Right renal pelvis (tissue), 4 donors: ENCODE data around the gene MCOLN3. TPM values are rescaled to one million over a fixed set of nuclear protein-coding genes. Genes with fewer than 3 reads are reported as not detected.
A peak's percentile ranks its signal among the peaks of the same experiment; 100 is the strongest.

Source experiments
- DNase-seq, 4 donors: peaks; one replicate each; pipeline ENCODE4 v3.0.0-alpha.2; 2013; ENCODE audit warnings: low read depth in 4 of 4, low spot score in 3 of 4, missing footprints in 1 of 4
- polyA plus RNA-seq, 4 donors: library from polyadenylated mRNA; unstranded; fragments of 120-200 nt; gene quantifications; one replicate each; pipeline ENCODE4 v1.2.1, GENCODE V29; 2013; ENCODE audit not compliant: insufficient read length in 4 of 4

Gene MCOLN3
- polyA plus RNA-seq: 10 to 100 TPM in 1 of 4 donors, 1 to 10 TPM in 3; 5.7 to 10.0 (median 8.6) TPM

DNA sequence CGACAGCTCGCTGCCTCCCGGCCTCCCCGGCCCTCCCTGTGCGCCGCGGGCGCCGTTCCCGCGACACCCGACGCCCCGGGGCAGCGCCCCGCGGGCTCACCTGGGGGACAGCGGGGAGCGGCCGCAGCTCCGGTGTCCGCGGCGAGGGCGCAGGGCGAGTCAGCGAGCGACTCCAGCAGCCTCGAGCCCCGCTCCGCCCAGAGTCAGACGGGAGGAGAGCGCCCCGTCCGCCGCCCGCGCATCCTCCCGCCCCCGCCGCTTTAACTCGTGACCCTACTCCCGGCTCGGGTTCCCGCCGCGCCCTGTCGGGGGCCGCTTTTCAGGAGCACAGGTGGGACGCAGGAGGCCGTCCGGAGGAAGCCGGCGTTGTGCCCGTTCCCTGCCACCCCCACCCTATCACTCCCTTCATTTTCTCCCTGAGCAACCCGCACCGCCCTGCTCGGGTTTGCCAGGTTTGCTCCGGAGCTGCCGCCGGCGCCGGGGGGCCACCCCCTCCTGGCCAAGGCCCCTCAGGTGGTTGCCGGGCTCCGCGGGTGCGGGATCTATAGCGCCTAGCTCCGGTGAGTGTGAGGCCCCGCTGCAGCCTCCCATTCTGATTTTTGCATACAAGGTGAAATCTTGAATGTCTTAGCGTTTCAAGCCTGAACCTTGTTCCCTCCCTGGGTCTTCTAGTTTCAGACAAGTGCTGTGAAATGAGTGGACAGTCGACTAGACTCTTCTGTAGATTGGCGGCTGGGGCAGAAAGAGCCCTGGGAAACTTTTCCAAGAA lies at the start of gene MCOLN3:
Gene MCOLN3, minus strand, starts transcription at position 205 of the 769 bp plus-strand sequence. CDS start 3,140 bp downstream, outside the sequence.
- DNase-seq: no peak

- no peak for DNase-seq
These were observed 45.3 kb upstream of the MCOLN3 start for GRCh38 chr1:85093644-85094043.

GRCh38 chr1:85091671-85092280 lies 43.5 kb upstream of the MCOLN3 start:
- no peak for DNase-seq

DNA sequence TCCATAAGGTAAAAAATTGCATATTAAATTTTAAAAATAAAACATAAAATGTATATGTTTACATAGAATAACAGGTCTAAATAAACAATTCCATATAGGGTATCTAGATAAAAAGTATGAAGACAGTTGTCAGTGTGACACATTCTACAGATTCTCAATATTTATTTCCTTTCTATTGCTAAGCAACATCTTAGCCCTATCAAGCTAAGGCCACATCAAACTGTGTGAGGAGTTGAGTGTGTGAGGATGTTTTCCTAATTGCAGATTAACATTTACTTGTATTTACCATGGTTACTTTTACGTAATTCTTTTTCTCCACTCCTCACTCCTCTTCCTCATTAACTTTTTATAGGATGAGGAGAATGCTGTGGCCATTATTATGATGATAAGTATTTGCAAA lies 41.9 kb upstream of the MCOLN3 start:
- DNase-seq: no peak

DNA sequence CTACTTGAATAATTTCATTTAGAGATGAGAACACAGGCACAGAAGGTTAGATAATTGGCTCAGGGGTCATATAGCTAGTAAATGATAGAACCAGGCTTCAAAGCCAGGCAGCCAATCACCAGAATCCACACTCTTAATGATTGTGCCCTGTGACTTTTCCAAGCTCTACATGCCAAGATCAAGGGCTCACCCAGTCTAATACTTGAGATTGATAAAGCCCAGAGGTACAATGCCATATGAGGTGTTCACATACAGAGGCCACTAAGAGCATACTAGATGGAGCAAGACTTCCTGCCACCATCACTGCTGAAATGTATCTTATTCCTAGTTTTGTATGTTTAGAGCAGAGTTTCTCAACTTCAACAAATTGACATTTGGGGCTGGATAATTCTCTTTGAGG lies 40.9 kb upstream of the MCOLN3 start:
- DNase-seq: no peak

DNA sequence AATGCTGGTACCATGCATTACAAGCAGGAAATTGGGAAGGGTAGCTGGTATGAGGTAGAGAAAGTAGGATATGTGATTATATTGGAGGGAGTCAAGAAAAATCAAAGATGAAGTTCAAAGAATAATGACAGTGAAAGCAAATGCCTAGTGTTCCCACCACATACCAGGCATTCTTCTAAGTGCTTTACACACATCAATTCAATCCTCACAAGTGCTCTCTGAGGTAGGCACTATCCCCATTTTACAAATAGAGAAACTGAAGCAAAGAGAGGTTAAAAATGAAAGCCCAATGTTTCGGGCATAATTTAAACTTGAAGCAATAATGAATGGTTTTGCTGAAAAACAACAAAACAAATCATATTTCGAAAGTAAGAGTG lies 40.1 kb upstream of the MCOLN3 start:
- no peak for DNase-seq

GRCh38 chr1:85087659-85088407 lies 39.5 kb upstream of the MCOLN3 start:
- DNase-seq: no peak

- no peak for DNase-seq
These were observed 37.1 kb upstream of the MCOLN3 start for GRCh38 chr1:85085417-85085816.

DNA sequence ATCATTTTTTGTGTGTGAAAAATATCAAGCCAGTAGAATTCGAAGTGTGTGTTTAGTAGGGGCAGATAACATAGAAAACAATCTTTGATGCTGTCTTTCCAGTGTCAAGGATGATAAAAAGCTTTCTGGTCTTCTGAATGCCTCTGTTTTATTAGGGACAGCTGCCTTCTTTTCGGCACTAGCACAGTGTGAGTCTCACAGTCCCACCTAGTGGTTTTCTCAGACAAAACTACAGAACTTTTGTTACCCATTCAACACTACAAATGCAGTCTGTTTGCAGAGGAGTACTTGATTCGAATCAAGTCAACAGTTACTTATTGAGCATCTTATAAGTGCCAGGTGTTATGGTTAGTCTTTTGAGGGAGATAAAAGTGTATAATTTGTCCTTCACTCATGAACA lies 30.6 kb upstream of the MCOLN3 start:
- DNase-seq: no peak

- no peak for DNase-seq
These were observed 26.2 kb upstream of the MCOLN3 start for GRCh38 chr1:85074365-85074964.

DNA sequence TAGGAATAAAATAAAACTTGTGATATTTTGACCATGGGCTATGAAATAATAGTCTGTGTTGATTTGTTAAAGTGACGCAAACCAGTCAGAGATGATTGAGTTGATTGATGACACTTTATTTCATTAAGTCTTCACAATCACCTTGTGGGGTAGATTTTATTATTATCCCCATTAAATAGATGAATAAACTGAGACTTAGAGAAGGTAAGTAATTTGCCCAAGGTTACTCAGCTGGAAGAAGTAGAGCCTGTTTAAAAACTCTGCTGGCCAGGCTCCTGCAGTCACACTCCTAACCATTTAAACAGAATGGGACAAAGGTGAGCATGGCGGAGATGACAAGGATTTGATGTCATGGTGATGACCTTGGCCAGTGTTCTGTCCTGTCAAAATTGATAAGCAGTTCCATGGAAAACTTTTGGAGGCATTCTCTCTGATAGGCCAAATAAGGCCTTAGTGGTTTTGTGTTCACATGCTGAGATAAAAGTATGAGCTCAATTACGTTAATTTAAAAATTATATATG lies 22.7 kb upstream of the MCOLN3 start:
- DNase-seq: no peak

DNA sequence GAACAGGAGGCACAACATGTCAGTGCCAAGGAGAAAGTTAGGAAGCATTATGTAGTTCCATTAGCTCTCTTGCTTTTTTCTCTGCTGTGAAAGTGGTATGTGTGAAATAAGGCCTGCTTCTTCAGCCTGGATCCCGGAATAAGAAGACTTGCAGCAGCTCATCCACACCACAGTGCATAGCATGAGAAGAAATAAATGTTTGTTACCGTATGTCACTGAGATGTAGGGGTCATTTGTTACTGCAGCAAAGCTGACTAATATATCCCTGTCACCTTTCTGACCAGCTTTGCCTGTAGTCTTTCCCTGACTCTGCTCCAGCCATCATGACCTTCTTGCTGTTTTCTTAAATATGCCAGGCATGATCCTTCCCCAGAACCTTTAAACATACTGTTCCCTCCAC lies 20.5 kb upstream of the MCOLN3 start:
- DNase-seq: no peak

DNA sequence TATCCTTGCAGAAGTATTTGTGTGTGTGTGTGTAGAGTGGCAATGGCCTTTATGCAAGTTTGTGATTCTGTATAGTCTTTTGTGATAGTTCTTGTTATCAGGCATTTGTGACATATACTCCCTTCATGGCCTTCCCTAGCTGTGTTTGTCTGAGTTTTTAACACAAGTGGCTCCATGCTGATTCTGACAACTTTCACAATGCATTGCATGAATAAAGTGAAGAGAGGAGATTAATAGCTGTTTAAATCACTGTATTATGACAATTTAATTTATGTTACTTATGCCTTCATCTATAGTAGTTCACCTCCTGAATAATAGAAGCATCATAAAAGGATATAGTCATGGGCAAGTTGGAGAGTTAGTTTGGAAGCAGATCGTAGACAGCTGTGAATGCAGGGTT lies 17.2 kb upstream of the MCOLN3 start:
- no peak for DNase-seq

DNA sequence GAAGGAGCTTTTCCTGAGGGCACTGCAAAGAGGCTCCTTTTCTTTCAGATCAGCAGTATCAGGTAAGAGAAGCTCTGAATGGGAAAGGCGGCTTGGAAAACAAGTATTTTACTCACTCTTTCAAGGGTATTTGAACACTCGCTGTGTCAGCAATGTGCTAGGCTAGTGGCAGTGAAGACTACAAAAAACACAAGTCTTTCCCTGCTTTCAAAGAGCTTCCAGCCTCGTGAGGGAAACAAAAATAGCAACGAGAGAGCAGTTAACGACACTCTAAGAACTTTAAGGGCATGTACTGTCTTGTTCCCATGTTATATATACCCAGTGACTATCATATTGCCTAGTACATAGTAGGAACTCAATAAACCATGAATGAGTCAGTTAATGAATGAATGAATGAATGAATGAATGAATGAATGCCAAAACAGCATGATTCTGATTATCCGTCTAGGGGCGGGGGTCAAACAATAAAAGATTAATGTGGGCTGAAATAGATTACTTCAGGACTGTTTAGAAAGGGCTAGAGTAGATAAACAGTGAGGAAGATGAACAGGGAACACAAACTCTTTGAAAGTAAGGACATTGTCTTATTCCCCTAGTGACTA lies 14.2 kb upstream of the MCOLN3 start:
- no peak for DNase-seq

GRCh38 chr1:85061711-85062424 lies 13.6 kb upstream of the MCOLN3 start:
- DNase-seq: peak; percentile 95 to 98 (median 96)

DNA sequence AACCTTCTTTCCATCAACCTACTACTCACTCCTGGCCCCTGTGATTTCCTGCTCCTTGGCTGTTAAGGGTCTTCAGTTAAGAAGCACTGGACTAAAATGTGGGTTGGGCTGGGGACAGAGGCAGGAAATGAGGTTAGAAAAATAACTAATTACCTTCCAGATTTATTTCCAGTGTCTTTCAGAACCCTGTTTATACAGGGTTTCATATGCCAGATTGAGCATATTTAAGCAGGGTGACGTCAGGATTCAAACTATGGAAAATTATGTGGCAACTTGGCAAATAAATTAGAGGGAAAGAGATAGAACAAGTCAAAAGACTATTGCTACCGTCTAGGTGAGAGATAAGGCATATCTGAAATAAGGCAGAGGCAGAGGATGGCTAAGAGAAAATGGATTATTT lies 11.7 kb upstream of the MCOLN3 start:
- no peak for DNase-seq

DNA sequence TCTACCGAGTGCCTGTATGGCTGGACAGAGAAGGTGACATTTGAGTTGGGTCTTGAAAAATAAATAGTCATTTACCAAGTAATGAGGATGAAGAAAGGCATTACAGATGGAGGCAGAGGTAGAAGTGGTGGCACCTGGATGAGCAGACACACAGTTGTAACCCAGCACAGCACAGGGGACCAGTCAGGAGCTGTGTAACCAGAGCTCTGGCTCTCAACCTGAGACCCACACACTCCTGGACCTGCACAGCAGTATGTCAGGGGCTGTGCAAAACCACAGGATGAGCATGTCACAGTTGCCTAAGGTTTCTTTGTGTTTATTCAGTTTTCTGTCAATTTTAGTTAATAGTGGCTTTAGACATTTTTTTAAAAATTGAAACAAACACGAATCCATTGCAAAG lies 11.3 kb upstream of the MCOLN3 start:
- no peak for DNase-seq

DNA sequence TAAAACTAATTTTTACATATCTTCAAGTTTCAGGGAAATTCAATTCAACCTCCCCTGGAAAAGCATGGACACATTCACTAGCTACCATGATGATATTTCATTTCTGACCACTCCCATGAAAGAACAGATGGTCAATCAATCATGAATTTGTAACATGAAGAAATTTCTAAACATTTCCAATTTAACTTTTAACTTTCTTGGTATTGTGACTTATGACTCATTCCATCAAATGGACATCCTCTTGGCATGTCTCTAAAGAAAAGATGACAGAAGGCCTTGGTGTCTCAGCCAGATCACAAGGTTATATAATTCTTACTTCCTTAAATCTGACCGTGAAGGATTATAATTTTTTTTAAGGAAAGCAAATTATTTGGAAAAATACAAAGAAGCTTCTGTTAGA lies 10.5 kb upstream of the MCOLN3 start:
- no peak for DNase-seq

DNA sequence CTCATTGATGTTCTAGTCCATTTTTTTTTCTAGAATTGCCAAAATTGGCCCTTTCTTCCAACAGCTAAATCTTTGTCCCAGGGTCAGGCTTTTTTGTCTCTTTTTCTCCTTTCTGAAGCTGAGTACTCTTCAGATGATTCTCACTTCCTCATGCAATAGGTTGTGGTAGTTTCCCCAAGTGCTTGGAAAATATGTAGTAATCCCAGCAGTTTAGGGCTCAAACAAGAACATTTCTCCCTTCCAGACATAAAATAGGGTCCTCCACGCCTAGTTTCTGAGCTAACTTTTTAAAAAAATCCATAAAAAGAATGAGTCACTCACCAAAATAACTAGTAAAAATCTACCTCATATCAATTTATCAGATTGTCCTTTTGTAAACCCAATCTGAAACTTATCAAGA lies 10.0 kb upstream of the MCOLN3 start:
- no peak for DNase-seq

GRCh38 chr1:85054664-85055063 lies 6.4 kb upstream of the MCOLN3 start:
- no peak for DNase-seq
